ENCODE measurements around the gene PRKD2.
"Not testable (repeated sequence)": the region's sequence is repeated elsewhere in the genome, so short reads cannot be mapped to it uniquely, and the experiment has no call there.

PRKD2 gene

GRCh38 chr19:46717034-46717715 lies at the start of gene PRKD2:
Gene PRKD2, minus strand, starts transcription at chr19:46717114. Its CDS starts 744 bp downstream, at chr19:46716370.
- peak; percentile 83 for DNase-seq (ENCODE audit: low read depth)

- no peak for DNase-seq (ENCODE audit: low read depth)
Measured at GRCh38 chr19:46764817-46765291, 47.9 kb upstream of the PRKD2 start.

- no peak for DNase-seq (ENCODE audit: low read depth)
Measured at GRCh38 chr19:46762245-46762890, 45.5 kb upstream of the PRKD2 start.

GRCh38 chr19:46761418-46761831 lies 44.5 kb upstream of the PRKD2 start:
- no peak for DNase-seq (ENCODE audit: low read depth)

GRCh38 chr19:46760897-46761296 lies 44.0 kb upstream of the PRKD2 start:
- DNase-seq (ENCODE audit: low read depth): not testable (repeated sequence)

- DNase-seq (ENCODE audit: low read depth): no peak
Measured at GRCh38 chr19:46760363-46760762, 43.4 kb upstream of the PRKD2 start.

- no peak for DNase-seq (ENCODE audit: low read depth)
Measured at GRCh38 chr19:46759817-46760333, 43.0 kb upstream of the PRKD2 start.

GRCh38 chr19:46759206-46759605 lies 42.3 kb upstream of the PRKD2 start:
- no peak for DNase-seq (ENCODE audit: low read depth)

GRCh38 chr19:46756544-46756888 lies 39.6 kb upstream of the PRKD2 start:
- no peak for DNase-seq (ENCODE audit: low read depth)

- no peak for DNase-seq (ENCODE audit: low read depth)
Measured at GRCh38 chr19:46755853-46756543, 39.1 kb upstream of the PRKD2 start.

- no peak for DNase-seq (ENCODE audit: low read depth)
Measured at GRCh38 chr19:46755077-46755852, 38.4 kb upstream of the PRKD2 start.

- DNase-seq (ENCODE audit: low read depth): peak; percentile 44
Measured at GRCh38 chr19:46753420-46754155, 36.7 kb upstream of the PRKD2 start.

GRCh38 chr19:46748325-46749109 lies 31.6 kb upstream of the PRKD2 start:
- peak; percentile 62 for DNase-seq (ENCODE audit: low read depth)

- peak; percentile 46 for DNase-seq (ENCODE audit: low read depth)
Measured at GRCh38 chr19:46746281-46747057, 29.6 kb upstream of the PRKD2 start, which contains the start of gene STRN4. Gene STRN4, minus strand, starts transcription at chr19:46746450. Its CDS starts 20 bp downstream, at chr19:46746430.

- DNase-seq (ENCODE audit: low read depth): no peak
Measured at GRCh38 chr19:46745521-46746280, 28.8 kb upstream of the PRKD2 start, which contains the start of gene FKRP. Gene FKRP, plus strand, starts transcription at chr19:46746057. Its CDS starts 9,394 bp downstream, at chr19:46755451.

- no peak for DNase-seq (ENCODE audit: low read depth)
Measured at GRCh38 chr19:46745030-46745429, 28.1 kb upstream of the PRKD2 start.

- no peak for DNase-seq (ENCODE audit: low read depth)
Measured at GRCh38 chr19:46744005-46744691, 27.2 kb upstream of the PRKD2 start.

- no peak for DNase-seq (ENCODE audit: low read depth)
Measured at GRCh38 chr19:46742926-46743480, 26.1 kb upstream of the PRKD2 start.
